ENCODE measurements around the gene ADAM22. TPM values are rescaled to one million over a fixed set of nuclear protein-coding genes. Genes with fewer than 3 reads are reported as not detected.

Gene ADAM22
- total RNA-seq, 1 donor from 2014 or later, result 0.13 TPM

DNA sequence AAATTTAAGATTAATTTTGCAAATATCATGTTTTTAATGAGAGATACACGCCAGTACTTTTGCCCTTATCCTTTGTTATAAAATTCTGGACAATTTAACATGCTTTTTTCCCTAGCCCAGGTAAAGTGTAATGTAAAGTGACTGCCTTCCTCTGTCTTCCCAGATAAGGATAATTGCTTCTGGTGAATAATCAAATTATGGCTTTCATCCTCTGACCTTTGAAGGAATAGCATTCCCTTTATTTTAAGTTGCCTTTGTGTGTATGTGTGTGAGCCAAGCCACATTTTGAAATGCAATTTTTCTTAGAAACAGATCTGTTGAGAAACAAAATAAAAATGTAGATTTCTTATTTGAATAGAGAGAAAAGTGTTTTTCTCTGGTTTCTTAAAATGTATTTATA, 107.5 kb downstream of the ADAM22 start:
- no peak for DNase-seq (ENCODE audit: low read depth, low spot score)

- no peak for DNase-seq (ENCODE audit: low read depth, low spot score)
Observed at GRCh38 chr7:88042157-88042556, 108.1 kb downstream of the ADAM22 start.

GRCh38 chr7:88042803-88043202, 108.8 kb downstream of the ADAM22 start:
- DNase-seq (ENCODE audit: low read depth, low spot score), result no peak

- DNase-seq (ENCODE audit: low read depth, low spot score), result no peak
Observed at GRCh38 chr7:88044069-88044468, 110.0 kb downstream of the ADAM22 start.

- DNase-seq (ENCODE audit: low read depth, low spot score), result no peak
Observed at GRCh38 chr7:88046839-88047573, 113.0 kb downstream of the ADAM22 start.

DNA sequence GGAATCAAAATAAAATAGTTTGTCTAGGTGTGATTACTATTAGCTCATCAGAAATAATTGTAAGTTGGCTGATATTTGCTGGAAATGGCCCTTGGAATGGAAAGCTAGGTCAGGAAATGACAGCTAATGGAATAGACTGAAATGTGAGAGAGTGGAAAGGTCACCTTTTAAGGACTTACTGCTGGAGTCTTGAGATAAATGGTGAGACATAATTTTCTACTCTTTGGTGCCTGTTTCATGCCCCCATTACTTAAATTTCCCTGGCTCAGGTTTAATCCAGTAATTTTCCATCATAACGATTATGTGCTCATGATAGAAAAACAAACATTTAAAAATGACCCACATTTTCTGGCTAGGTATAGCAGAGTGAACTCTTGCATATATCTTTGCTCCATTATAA, 123.6 kb downstream of the ADAM22 start:
- no peak for DNase-seq (ENCODE audit: low read depth, low spot score)

DNA sequence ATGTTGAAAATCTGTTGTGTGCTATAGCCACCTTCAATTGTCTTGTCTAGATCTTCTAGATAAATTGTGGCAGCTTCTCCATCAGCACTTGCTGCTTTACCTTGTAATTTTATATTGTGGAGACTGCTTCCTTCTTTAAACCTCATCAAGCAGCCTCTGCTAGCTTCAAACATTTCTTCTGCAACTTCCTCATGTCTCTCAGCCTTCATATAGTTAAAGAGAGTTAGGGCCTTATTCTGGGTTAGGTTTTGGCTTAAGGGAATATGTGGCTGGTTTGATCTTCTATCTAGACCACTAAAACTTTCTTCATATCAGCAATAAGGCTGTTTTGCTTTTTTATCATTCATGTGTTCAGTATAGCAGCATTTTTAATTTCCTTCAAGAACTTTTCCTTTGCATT, 128.2 kb downstream of the ADAM22 start:
- no peak for DNase-seq (ENCODE audit: low read depth, low spot score)

- DNase-seq (ENCODE audit: low read depth, low spot score), result no peak
Observed at GRCh38 chr7:88069093-88069492, 135.0 kb downstream of the ADAM22 start.

GRCh38 chr7:88071994-88072714, 138.1 kb downstream of the ADAM22 start:
- DNase-seq (ENCODE audit: low read depth, low spot score), result no peak

DNA sequence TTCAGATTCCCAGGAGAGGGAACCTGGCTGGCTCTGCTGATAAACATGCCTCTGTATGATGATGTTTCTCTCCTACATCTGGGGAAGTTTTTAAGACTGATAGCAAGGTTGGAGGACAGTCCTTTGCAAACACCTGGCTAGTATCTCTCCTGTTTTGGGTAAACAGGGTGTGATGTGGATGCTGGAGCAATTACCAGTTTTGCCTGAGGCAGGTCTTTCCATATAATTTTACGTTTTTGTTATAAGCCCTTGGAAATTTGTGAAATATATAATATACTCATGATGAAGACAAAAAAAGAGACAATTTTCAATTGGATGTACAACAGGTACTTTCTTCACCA, 138.6 kb downstream of the ADAM22 start:
- DNase-seq (ENCODE audit: low read depth, low spot score), result no peak

GRCh38 chr7:88073626-88074025, 139.6 kb downstream of the ADAM22 start:
- DNase-seq (ENCODE audit: low read depth, low spot score), result no peak

- no peak for DNase-seq (ENCODE audit: low read depth, low spot score)
Observed at GRCh38 chr7:88075216-88075615, 141.2 kb downstream of the ADAM22 start.

DNA sequence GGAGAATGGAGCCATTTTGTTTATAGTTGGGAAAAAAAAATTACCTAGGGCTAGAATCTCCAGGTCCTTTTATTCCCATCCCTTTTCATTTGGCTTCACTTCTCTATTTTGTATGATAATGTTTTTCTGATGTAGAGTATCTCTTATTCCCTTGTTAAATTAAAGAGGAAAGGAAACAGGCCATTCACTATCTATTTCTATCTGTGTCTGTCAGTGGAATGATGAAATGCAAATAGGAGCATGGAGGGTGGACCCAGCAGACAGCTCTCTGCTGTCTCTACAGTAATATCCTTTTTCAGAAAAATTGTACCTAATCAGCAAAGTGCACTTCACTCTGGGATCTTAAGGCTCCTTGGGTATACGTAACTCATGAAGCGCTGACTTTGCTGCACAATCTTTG, 149.8 kb downstream of the ADAM22 start:
- no peak for DNase-seq (ENCODE audit: low read depth, low spot score)

- no peak for DNase-seq (ENCODE audit: low read depth, low spot score)
Observed at GRCh38 chr7:88089561-88089960, 155.5 kb downstream of the ADAM22 start.

DNA sequence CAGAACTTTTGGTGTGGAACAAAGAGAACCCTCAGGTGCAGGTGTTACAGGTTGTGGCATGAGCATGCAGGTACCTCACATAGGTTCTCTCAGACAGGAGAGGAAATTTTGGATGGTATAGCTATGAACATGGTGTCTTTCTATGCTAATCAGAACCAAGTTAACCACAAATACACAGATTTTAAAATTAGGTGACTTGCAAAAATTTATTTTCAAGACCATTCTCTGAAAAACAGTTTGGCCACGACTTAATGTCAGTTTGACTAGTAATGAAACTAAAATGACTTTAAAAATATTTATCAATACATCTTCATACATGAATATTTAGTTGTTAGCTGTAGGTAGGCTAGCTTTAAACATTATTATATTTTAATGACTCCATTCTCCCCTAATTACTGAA, 156.2 kb downstream of the ADAM22 start:
- DNase-seq (ENCODE audit: low read depth, low spot score), result no peak

GRCh38 chr7:88090671-88091070, 156.6 kb downstream of the ADAM22 start:
- DNase-seq (ENCODE audit: low read depth, low spot score), result no peak

- no peak for DNase-seq (ENCODE audit: low read depth, low spot score)
Observed at GRCh38 chr7:88091988-88092675, 158.1 kb downstream of the ADAM22 start.

- DNase-seq (ENCODE audit: low read depth, low spot score), result no peak
Observed at GRCh38 chr7:88092676-88092999, 158.6 kb downstream of the ADAM22 start.

- DNase-seq (ENCODE audit: low read depth, low spot score), result no peak
Observed at GRCh38 chr7:88101769-88102168, 167.7 kb downstream of the ADAM22 start.

DNA sequence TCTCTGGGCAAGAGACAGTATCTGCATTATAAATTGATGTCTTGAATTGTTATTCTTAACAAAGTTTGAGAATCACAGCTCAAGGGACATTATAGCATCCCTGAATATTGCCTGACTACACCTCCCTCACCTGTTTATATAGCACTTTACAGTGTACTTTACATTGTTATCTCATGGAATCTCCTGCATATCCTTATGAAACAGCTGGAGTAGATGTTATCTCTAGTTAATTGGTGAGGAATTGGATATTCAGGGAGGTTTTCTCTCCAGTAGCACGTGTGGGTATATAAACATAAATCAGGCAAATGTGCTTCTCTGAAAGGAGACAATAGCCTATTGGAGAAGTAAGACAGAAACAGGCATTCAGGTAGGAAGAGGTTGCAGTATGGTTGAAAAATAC, 168.6 kb downstream of the ADAM22 start:
- DNase-seq (ENCODE audit: low read depth, low spot score), result no peak

DNA sequence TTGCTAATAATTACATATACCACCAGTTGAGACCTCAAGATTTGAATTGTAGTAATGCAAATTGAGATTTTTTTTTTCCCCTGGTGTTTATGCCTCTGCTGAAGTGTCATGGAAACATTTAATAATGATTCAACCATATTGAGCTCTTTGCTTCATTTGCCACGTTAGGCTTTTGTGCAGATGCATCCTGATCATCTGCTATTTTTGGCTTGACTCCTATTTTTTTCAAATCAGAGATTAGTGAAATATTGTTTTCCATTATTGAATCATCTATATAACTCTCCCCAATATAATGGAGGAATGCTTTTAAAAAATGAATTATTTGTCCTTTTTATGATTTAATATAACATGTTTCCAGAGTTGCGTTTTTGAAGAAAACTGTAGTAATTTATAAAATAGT, 170.7 kb downstream of the ADAM22 start:
- DNase-seq (ENCODE audit: low read depth, low spot score), result peak; percentile 63

DNA sequence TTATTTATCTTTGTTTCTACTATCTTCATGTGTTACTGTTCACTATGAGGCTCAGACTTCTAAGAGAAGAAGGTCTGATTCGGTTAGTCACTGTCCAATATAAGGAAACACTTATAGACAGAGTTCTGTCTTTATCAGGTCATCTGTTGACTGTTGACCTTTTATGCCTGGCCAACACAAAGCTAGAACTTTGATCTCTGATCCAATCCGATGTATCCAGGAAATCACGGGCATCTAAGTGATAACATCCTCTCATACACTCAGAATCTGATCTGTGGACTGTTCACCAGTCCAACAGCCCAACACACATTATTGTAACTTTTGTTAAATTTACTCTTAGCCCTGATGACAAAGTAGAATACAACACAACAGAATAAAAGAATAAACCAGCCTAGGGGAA, 171.2 kb downstream of the ADAM22 start:
- DNase-seq (ENCODE audit: low read depth, low spot score), result no peak

- DNase-seq (ENCODE audit: low read depth, low spot score), result no peak
Observed at GRCh38 chr7:88106434-88106833, 172.4 kb downstream of the ADAM22 start.
